B cell (primary cell): ENCODE data around the gene CDX1. TPM values are rescaled to one million over a fixed set of nuclear protein-coding genes. Genes with fewer than 3 reads are reported as not detected.

Experiments
- ATAC-seq: fragments of 200-7000 bp; cut with Tn5 transposase; one replicate; pipeline ENCODE4 v1.10.0; 2021; ENCODE audit warnings: low read depth, mild to moderate bottlenecking, moderate number of reproducible peaks, moderate library complexity
- CTCF ChIA-PET: fragments of 350-600 bp; sonication (Branson Sonifier 250); formaldehyde crosslinking; loops from one replicate; lab custom pipeline; 2021; ENCODE audit warnings: antibody characterized with exemption, inconsistent platforms; lab: Charles Lee
- POLR2A ChIA-PET: fragments of 350-600 bp; sonication (Branson Sonifier 250); formaldehyde crosslinking; loops from one replicate; lab custom pipeline; 2021; ENCODE audit warnings: antibody characterized with exemption; lab: Charles Lee
- DNase-seq: peaks from one replicate; pipeline ENCODE4 v3.0.0; 2013
- H2AFZ ChIP-seq: 2 replicates; pipeline ENCODE4 v1.6.1; 2012; ENCODE audit warnings: mild to moderate bottlenecking, low read depth, low read length; ENCODE audit not compliant: insufficient read depth, poor library complexity, severe bottlenecking
- H3K27ac ChIP-seq, 2 donors: 1 replicate in 1 of 2; 2 replicates in 1 of 2; pipeline ENCODE4 v1.5.1; 2012 to 2013; ENCODE audit warnings: low read length in 2 of 2, mild to moderate bottlenecking in 2 of 2, moderate library complexity in 1 of 2
- H3K27me3 ChIP-seq, 4 experiments: fragments of 200-600 bp in 1 of 4; sonication (generic) in 1 of 4; replicated peaks in 1 of 4; 1 replicate in 2 of 4; 2 replicates in 2 of 4; pipeline versions ENCODE4 v1.6.1 to v1.7.0; 2013 to 2016; ENCODE audit warnings: low read length in 3 of 4, mild to moderate bottlenecking in 2 of 4, mixed read lengths in 1 of 4, moderate library complexity in 1 of 4; ENCODE audit not compliant: insufficient read depth in 4 of 4, control insufficient read depth in 3 of 4; ENCODE audit errors: control extremely low read depth in 1 of 4
- H3K36me3 ChIP-seq, 2 experiments: replicated peaks in 1 of 2; 1 replicate in 1 of 2; 2 replicates in 1 of 2; pipeline versions ENCODE4 v1.6.1 to v1.7.1; 2013; ENCODE audit warnings: low read length in 1 of 2; ENCODE audit not compliant: insufficient read depth in 2 of 2, control insufficient read depth in 1 of 2; ENCODE audit errors: control extremely low read depth in 1 of 2, extremely low read depth in 1 of 2
- H3K4me1 ChIP-seq, 2 donors: fragments of 200-600 bp in 1 of 2; sonication (generic) in 1 of 2; 1 replicate in 1 of 2; 2 replicates in 1 of 2; pipeline versions ENCODE4 v1.5.1 to v1.6.1; 2013 to 2017; ENCODE audit warnings: low read length in 2 of 2; ENCODE audit not compliant: control insufficient read depth in 2 of 2, insufficient read depth in 2 of 2
- H3K4me2 ChIP-seq: replicated peaks from 2 replicates; pipeline ENCODE3; 2012; ENCODE audit warnings: mild to moderate bottlenecking, low read depth, low read length; ENCODE audit not compliant: poor library complexity, severe bottlenecking
- H3K4me3 ChIP-seq, 5 experiments: fragments of 200-600 bp in 1 of 5; sonication (generic) in 1 of 5; 1 replicate in 3 of 5; 2 replicates in 2 of 5; pipeline versions ENCODE4 v1.5.1 to v1.7.0; 2011 to 2016; ENCODE audit warnings: low read length in 4 of 5, mild to moderate bottlenecking in 4 of 5, low read depth in 2 of 5, control low read depth in 1 of 5, moderate library complexity in 1 of 5; ENCODE audit not compliant: insufficient read depth in 1 of 5; ENCODE audit errors: control extremely low read depth in 1 of 5, extremely low read depth in 1 of 5
- H3K79me2 ChIP-seq: fragments of 200-600 bp; sonication (generic); one replicate; pipeline ENCODE4 v1.6.0; 2016; ENCODE audit warnings: low read length; ENCODE audit not compliant: control insufficient read depth, insufficient read depth
- H3K9ac ChIP-seq: fragments of 200-600 bp; sonication (generic); 2 replicates; pipeline ENCODE4 v1.6.1; 2017; ENCODE audit warnings: mild to moderate bottlenecking, low read length, moderate library complexity
- H3K9me3 ChIP-seq, 3 donors: one replicate each; pipeline versions ENCODE4 v1.6.1 to v1.7.1; 2013; ENCODE audit warnings: low read length in 2 of 3; ENCODE audit not compliant: control insufficient read depth in 2 of 3, insufficient read depth in 1 of 3; ENCODE audit errors: control extremely low read depth in 1 of 3
- H4K20me1 ChIP-seq: 2 replicates; pipeline ENCODE4 v1.6.0; 2012; ENCODE audit warnings: mild to moderate bottlenecking, low read length; ENCODE audit not compliant: insufficient read depth, control insufficient read depth, poor library complexity, severe bottlenecking
- H3K27ac Mint-ChIP-seq: one replicate; pipeline ENCODE4 v1.8.0; 2021; ENCODE audit warnings: mixed read lengths
- H3K27me3 Mint-ChIP-seq: one replicate; pipeline ENCODE4 v1.8.0; 2021; ENCODE audit warnings: mixed read lengths
- H3K4me1 Mint-ChIP-seq: one replicate; pipeline ENCODE4 v1.8.0; 2021; ENCODE audit warnings: mixed read lengths
- H3K4me3 Mint-ChIP-seq: one replicate; pipeline ENCODE4 v1.8.0; 2021; ENCODE audit warnings: mixed read lengths
- H3K9me3 Mint-ChIP-seq: one replicate; pipeline ENCODE4 v1.8.0; 2022; ENCODE audit warnings: mixed read lengths; ENCODE audit not compliant: insufficient read depth
- CTCF ChIP-seq: fragments of 200-600 bp; IDR thresholded peaks from one replicate; pipeline ENCODE4 v1.8.0; 2022; ENCODE audit warnings: antibody characterized with exemption, mild to moderate bottlenecking
- EZH2 ChIP-seq: IDR thresholded peaks from 2 replicates; pipeline ENCODE4 v1.6.1; 2012; ENCODE audit warnings: borderline replicate concordance, low read depth, mild to moderate bottlenecking, moderate library complexity, low read length; ENCODE audit not compliant: insufficient read depth, poor library complexity, severe bottlenecking
- WGBS: methylation state at CpG from one replicate; pipeline ENCODE4 v1.1.5; 2013; ENCODE audit warnings: missing lambda C conversion rate; ENCODE audit not compliant: insufficient coverage; 5-methylcytosine and 5-hydroxymethylcytosine counted together
- intact Hi-C: fragments of 100-400 bp; cut with micrococcal nuclease; formaldehyde crosslinking; loops from one replicate; pipeline ENCODE4 v1.10.0; 2022
- polyA plus RNA-seq: library from polyadenylated mRNA; depleted of rRNA; stranded (reverse); fragments of >200 nt; gene quantifications from 2 replicates; pipeline ENCODE4 v1.2.3, GENCODE V29; 2012
- total RNA-seq, 2 donors: library from RNA; stranded (reverse); fragments of 120-200 nt in 1 of 2; gene quantifications; 1 replicate in 1 of 2; 2 replicates in 1 of 2; pipeline versions ENCODE4 v1.2.3 to v1.2.4, GENCODE V29; 2013 to 2022

CDX1 gene
- total and polyA plus RNA-seq, 2 donors (not counting 1 experiment from before 2014, with no cell fraction given) = not detected

DNA sequence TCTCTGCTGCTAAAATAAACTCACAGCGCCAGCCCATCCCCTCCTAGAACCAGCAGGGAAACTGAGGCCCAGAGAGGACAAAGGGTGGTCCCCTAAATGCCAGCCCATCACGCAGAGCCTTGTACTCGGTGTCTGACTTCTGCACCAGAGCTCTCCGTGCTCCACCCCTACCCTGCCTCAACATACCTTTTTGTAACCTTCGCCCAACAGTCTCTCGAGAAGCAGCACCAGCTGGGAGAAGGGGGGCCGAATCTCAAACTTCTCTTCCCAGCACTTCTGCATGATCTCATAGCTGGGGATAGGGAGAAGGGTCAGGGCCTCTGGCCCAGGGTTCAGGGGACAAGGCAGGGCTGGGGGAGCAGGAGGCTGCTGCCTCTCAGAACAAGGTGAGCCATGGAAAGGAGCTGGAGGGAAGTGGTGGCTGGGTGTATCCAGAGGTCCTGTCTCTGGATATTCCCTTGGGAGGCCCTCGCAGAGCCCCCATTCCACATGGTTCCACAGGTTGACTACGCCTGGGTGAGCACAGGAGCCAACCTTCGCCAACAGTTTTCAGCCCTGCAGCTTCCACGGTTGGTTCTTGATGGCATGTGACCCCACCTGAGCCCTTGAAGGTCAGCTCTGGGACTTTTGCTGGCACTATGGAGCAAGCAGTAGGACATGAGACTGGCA, 47.9 kb upstream of the CDX1 start:
- Mint-ChIP-seq H3K4me3 (no peak overlapping the region), H3K27me3 (no peaks in the 10 kb centered on the region)
- 94% methylated on average over 6 of the region's 11 CpGs for WGBS

More for the DNA sequence above, 47.9 kb upstream of the CDX1 start:
- no peaks in the 10 kb centered on the region for H3K36me3 ChIP-seq
- no peak overlapping the region for H3K27ac ChIP-seq
- no peaks in the 10 kb centered on the region for H3K4me1 Mint-ChIP-seq
- no peaks in the 10 kb centered on the region for H3K9me3 ChIP-seq
- no peak for TF ChIP-seq EZH2
- TF ChIP-seq CTCF = no peak
- no peaks in the 10 kb centered on the region for H3K4me1 ChIP-seq
- no peak overlapping the region for H3K4me3 ChIP-seq
- H3K4me2 ChIP-seq = no peak overlapping the region
- ChIA-PET CTCF (no interaction called here), POLR2A (no interaction called here)
- ATAC-seq (no peak), DNase-seq (no peak)
- no peak overlapping the region for H3K9ac ChIP-seq
- H4K20me1 ChIP-seq = no peaks in the 10 kb centered on the region
- intact Hi-C loops = no loop called here
- H3K27ac Mint-ChIP-seq = no peak overlapping the region
- H2AFZ ChIP-seq = no peak overlapping the region
- H3K79me2 ChIP-seq = no peaks in the 10 kb centered on the region
- H3K27me3 ChIP-seq = no peaks in the 10 kb centered on the region
- H3K9me3 Mint-ChIP-seq = no peaks in the 10 kb centered on the region
